Activated gamma-delta T cell treated with Interleukin-2 at 50 U/mL for 16 hours (primary cell): ENCODE results near the gene PSAP.

Experiments
- DNase-seq: peaks from one replicate; pipeline ENCODE4 v3.0.0-alpha.2; 2020

Gene PSAP

DNA sequence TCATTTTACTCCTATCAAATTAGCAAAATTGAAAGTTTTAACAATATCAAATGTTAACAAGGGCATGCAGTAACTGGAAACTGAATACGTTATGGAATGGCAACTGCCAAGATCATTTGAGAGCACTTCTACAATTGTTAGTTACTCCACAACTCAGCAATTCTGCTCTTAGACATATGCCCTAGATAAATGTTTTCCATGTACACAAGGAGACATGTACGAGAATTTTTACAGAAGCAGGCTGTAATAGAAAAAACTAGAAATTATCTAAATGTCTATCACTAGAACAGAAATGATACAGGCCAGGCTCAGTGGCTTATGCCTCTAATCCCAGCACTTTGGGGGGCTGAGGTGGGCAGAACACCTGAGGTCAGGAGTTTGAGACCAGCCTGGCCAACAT is 7.0 kb downstream of the PSAP start:
- DNase-seq: no peak

DNA sequence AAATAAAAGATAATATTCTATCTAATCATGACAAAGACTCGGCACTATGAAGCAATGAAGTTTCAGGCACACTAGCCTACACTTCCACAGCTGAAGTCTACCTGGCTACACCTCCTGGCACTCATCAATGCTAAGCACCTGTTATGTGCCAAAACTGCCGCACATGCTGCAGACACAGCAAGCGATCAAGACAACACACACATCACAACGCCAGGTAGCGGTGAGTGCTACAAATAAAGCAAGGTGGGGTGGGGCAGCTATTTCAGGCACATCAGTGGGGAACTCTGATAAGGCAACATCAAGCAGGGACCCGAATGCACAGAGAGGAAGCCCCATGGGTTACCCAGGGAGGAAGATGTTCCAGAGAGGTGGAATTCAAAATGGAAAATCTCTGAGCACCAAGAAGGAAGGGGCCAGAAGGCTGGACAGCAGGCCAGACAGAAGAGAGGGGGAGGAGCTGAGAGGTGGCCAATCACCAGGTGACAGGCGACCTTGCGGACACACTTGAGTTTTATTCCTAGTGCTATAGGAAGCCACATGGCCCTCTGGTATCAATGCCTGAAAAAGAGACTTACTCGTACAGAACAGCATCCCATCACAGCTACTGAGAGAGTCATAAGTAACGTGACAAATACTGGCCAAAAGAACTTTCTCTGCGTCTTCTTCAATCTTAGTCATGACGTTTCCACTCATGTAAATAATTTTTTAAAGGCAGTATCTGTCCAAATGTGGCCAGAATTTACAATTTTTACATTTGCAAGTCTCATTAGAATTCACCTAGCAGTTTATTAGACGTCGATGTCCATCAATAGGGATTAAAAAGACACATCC is 8.0 kb downstream of the PSAP start:
- DNase-seq: no peak

DNA sequence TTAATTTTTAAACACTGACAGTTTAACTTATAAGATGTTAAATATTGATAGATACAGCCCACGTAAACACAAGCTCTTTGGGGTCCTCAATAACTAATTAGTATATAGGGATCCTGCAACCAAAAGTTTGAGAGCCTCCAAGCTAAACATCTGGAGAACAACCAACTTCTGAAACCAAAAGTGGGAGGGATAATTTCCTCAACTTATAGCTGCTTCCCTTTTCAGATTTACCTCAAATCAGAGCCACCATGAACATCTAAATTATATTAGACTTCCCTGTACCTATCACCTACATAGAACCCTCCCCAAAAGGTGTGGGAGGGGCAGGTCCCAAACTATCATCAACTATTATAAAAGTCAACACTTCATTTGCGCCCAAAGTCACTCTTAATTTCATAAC is 8.6 kb downstream of the PSAP start:
- DNase-seq: no peak

DNA sequence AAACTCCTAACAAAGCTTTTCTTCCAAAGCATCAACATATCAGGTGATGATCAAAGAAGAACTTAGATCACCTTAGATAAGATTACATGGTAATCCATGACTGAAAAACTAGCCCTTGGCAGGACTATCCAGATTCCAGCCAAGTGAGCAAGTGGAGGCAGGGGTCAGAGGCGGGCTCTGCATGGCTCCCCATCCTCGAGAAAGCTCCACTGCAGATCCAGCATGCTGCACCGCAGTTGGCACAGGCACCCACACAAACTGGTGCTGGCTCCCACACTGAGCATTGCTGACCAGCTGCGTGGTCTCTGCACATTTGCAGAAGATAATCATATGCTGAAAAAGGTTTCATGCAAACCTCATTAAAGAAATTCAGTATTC is 10.1 kb downstream of the PSAP start:
- no peak for DNase-seq

DNA sequence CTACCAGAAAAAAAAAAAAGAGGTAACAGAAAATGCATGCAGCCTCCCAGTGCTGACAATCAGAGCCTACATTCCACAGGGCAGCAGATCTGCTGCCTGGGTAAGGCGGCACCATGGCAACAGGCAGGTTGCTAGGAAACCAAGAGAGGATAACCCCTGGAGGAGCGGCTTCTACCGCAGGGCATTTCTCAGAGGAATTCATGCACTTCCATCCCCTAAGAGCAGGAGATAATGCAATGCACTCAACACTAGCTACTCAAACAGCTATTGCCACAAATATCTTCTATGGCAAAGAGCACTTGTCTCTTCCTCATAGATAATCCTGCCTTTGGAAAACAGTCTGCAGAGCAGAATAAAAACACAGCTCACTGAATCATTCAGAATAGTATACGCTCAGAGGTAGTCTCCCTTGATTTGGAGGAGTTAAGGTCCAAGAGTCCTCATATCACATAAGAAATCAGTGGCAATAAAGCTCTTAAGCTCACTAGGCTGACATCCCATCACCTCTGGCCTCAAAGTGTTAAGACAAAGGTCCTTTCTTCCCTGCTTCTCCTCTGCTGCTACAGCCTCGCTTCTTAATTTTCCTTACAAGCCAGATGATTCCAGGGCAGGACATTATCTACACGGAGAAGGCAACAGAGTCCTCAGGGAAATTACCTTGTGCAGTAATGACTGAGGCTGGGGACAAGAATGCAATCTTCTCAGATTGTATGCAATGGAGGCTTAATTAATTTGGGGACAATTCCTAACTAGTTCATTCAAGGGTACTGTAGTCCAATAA is 10.7 kb downstream of the PSAP start:
- DNase-seq: no peak

DNA sequence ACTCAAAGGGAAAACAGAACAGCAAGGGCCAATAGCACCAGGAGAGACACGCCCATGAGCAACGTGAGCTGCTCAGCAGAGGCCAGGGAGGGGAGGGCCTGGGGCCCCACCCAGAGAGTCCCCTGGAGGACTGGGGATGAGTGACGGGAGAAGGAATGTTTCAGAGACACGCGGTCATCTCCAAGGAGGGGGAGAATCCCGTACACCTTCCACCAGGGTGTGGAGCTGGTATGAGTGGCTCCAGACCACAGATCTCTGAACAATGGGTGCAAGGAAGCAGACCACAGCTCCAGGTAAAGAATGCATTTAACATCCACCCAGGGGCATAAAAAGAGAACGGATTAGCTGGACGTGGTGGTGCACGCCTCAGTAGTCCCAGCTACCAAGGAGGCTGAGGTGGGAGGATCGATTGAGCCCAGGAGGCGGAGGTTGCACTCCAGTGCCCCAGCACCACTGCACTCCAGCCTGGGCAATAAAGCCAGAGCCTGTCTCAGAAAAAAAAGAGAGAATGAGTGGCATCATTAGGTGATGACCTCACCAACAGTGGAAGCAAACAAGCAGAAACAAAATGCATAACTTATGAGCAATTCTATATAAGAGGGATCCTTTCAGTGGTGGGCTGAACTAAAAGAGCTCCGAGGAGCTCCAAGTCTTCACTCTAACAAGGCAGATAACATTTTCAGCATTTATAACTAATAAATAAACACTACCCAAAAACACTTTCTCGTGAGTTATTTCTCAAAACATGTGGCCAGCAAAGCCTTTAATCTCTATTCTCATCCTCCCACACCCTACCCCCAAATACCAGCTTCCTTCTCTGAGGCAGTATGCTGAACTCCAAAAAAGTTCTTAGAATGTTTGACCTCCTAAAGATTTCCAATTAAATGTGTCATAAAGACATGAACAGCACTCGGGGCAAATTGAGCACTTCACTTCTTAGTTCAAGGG is 12.5 kb downstream of the PSAP start:
- no peak for DNase-seq

DNA sequence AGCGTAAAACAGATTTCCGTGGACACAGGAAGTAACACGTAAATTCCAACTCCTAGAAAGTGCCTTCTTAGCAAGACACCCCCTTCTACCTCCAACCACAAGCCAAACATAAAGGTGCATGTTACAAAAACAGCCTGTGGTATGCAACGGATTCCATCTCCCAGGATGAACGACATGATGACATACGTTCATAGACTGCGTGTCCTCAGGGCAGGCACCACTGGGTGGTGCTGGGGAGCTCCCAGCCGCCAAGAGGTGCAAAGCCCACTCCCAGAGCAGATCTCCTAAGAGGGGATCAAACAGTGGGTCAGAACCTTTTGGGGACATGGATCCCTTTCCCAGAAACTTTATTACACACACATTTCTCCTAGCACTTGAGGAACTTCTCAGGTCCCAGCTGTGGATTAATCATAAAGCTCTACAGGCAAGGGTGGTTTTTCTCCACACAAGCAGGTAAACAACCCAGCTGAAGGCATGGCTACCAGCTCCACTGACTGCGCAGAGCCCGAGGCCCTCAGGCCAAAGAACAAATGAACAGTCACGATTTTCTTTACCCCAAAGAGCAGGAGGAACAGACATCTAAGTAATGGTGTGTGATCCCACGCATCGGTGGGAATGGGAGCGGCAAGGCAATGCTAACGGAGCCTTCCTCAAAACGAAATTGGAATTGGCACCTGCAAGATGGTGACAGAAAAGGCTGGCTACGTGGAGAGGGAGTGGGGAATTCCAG is 13.8 kb downstream of the PSAP start:
- DNase-seq: no peak

DNA sequence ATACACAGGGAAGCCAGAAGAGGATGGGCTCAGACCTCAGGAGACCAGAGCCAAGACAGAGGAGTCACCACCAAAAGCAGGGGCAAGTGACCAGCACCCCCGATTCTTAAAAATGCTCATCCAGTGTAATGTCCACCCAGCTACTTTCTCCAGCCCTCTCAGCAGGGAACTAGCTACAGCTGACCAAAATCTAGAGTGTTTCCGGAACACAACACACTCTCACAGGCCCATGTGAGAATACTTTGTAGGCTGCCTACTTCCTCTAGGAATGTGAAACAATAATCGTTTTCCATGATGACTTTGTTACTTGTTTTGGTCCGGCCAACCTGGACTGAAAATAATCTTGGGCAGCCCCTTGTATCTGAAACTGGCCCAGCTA is 14.5 kb downstream of the PSAP start:
- DNase-seq: no peak

DNA sequence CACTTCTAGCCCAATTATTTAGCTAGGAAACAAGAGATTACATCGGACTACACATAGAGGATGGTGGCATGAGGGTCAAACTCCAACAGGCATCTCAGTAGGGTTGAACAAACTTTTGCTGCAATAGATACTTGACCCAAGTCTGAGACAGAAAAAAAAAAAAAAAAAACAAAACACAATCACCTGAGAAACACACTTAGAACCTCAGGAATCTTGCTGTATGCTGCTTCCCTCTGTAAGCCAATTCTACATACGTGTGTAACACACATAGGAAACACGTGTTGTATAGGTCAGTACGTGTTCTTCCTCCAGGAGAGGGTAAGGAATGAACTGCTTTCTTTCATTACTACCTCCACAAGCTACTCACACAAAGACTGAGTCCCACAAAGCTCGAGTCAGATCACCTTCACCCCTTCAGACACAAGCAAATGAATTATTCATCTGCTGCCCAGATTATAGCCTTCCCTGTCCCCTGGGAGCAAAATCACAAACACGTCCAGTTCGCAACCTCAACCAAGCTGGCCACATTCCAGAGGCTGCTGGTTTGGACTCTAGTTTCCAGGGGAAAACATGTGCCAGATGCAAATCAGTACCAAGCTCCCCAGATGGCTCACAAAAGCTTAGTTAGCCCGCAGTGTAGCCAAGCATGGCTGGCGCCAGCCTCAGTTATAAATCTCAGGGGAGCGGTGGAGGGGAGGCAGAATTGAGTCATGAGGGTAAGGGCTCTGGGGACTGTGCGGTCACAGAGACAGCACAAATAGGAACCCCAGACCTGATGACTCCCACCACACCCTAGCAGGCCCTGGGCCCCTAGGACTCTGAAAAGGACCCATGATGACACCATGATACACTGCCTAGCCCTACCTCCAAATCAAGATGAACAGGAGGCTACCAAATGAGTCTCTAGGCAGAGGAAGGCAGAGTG is 15.1 kb downstream of the PSAP start:
- DNase-seq: no peak

DNA sequence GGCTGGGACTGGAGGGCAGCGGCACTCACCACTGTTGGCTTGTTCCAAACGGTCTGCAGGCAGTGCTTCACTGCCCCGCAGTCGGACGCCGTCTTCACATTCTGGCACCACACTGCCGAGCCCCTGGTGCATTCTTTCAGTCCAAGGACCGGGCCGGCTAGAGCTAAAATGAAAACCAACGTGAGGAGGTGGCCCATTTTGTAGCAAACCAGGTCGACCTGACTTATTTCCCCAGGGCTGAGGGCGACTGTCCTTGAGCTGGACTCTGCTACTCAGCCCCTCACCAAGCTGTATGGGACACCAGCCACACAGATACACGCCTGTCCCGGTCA is 16.7 kb downstream of the PSAP start:
- no peak for DNase-seq

DNA sequence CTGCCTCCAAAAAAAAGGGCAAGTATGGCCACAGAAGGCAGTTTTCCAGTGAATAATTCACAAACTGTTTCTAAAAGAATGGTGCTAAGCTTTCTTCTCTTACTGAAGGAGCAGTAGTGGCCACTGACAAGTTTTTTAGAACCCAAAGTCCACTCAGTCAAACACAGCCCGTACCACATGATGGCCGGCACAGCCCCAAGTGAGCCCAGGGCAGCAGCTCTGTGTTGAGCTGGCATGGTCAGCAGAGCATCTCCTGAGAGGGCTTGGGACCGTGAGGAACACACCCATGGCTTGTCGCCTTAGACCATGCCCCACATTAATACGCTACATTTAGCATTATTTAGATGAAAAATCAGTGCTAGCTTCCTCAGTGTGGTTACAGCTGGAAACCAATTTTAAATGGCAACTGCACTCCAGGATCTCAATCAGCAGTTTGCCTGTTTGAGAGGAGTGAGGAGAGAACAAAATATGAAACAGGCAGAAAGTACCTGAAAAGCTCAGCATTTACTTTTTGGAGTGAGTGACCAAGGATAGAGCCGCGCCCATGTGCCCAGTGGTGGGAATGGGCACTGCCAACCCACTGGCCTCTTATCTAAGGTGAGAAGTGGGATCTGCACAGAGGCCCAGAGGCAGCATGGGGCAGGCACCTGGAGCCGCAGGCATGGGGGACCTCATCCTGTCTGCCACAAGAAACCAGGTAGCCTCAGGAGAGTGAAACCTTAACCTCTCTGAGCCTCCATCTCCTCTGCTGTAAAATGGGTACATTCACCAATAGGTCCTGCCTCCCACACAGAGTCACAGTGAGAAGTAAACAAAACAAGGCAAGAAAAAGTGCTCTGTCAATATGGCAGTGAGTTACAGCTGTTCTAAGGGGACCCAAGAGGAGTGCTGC is 17.4 kb downstream of the PSAP start:
- no peak for DNase-seq

DNA sequence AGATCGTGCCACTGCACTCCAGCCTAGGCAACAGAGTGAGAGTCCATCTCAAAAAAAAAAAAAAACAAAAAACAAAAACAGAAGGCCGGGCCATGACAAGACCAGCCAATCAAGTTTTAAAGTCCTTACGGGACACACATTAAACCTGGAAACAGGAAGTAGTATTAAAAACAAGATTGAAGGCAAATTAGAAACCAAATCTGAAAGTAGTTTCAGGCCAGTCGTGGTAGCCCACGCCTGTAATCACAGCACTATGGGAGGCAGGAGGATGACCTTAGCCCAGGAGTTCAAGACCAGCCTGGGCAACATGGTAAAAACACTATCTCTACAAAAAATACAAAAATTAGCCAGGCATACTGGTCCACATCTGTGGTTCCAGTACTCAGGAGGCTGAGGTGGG is 18.1 kb downstream of the PSAP start:
- no peak for DNase-seq

DNA sequence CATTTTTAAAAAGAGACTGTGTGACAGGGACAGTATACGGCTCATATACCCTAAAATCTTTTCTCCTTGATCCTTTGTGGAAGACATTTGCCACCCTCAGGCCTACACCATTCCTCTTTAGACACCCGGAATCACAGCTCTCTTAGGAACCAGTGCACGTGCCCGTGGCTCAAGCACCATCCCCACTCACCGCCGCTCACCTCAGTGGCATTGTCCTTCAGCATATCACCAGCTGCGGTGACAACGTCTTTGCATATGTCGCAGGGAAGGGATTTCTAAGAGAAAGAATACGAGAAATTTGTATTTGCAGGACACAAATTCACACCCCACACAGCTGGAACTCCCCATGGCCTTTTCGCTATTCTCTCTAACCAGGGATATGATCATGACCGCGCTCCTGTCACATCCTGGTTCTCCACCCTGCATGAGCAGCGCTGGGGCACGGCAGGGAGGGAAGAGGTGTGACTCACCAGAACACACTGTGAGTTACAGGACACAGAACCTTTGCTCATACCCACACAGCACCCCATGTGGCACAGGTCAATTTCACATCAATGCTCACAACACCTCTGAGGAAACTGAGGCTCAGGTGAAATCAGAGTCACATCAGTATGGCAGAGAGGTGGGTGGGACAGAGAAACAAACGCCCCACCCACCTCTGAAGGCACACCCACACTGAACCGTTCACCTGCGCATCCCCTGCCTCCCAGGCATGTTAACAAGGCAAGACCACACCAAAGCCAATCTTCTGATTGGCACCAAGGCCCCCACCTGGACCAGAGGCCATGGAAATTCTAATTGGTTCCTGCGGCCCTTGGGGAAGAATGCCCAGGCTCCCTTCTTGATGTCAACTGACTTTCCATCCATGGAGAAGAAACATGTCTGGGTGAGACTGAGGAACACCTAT is 19.2 kb downstream of the PSAP start:
- no peak for DNase-seq

DNA sequence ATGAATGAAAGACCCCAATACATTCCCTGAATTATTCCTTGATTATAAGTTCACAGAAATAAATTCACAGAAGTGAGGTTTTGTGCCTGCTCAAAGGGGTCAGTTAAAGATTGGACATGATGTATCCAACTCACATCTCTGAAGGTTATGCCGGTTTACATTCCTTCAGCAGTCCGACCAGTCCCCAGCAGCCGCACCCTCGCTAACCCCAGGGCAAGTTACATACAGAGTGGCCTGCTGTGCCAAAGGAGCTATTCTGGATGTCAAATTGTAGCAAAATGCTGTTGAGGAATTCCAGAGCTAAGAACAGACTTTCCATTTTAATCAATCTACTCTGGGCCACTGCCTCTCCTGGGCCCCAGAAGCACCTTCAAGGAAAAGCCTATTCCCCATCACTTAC is 20.3 kb downstream of the PSAP start:
- no peak for DNase-seq

DNA sequence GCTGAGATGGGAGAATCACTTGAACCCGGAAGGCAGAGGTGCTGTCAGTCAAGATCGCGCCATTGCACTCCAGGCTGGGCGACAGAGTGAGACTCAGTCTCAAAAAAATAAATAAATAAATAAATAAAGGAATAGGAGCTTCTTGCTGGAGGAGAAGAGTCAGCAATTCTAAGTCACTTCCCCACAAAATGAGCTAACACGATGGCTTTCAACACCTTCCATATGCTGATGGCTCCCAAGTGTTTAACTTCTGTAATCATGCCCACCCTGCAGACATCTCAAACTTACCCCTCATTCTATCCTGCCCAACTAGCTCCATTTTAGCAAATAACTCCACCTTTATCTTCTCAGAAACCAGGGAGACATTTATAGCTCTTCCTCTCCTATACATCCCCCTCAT is 21.2 kb downstream of the PSAP start:
- no peak for DNase-seq

DNA sequence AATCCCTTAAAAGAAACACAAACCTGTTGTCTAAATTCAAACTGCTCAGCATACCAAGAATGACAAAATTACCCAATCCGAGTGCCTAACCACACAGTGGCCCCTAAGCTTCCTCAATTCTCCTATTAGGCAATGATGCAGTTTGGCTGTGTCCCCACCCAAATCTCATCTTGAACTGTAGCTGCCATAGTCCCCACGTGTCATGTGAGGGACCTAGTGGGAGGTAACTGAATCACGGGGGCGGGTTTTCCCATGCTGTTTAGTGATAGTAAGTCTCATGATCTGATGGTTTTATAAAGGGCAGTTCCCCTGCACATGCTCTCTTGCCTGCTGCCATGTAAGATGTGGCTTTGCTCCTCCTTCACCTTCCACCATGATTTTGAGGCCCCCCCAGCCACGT is 21.9 kb downstream of the PSAP start:
- DNase-seq: no peak

DNA sequence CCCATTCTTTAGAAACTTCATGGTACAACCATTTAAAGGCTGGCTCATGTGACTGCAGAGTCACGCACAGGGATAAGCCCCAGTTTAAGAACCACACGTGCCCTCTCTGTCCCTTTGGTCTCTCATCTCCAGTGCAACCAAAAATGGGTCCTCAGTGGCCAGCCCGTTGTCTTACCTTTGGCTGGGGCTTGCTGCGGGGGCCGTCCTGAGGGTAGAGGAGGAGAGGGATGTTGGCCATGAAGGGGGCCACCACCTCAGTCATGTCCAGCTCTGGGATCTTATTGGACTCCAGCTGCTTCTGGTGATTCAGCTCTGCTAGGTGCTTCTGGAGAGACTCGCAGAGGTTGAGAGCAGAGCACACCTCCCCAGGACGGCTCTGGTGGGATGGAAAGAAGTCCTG is 22.3 kb downstream of the PSAP start:
- DNase-seq: no peak

DNA sequence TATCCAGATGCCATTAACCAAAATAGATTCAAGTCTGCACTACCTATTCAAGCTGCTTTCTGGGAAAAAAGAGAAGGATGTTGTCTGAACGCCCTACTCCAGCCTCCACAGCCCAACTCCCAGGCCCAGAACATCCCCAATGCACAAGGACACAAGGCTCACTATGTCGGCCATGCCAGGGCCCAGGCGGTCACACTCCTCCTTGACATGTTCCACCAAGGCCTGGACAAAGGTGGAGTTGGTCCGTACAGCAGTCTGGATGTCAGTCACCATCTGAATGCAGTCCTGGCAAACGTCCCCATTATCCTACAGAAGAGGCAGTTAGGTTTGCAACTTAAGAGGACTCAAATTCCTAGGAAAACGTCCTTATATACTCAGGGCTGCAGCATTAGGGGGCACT is 23.2 kb downstream of the PSAP start:
- no peak for DNase-seq

DNA sequence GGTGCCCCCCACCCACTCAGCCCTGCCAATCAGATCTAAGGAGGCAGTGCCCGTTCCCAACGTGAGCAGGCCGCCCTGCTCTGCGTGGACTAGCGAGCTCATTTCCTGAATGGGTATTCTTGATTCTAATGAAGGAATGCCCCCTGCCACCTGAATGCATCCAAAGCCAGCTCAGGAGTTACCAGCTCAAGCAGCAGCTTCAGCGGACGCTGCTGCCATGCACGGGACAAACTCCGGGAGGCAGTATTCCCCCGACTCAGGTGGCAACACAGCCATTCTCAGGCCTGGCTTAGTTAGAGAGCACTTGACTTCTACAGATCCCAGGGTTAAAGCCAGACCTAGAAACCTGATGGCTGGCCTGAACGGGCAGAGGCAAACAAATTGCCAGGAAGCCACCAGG is 25.8 kb downstream of the PSAP start:
- no peak for DNase-seq

DNA sequence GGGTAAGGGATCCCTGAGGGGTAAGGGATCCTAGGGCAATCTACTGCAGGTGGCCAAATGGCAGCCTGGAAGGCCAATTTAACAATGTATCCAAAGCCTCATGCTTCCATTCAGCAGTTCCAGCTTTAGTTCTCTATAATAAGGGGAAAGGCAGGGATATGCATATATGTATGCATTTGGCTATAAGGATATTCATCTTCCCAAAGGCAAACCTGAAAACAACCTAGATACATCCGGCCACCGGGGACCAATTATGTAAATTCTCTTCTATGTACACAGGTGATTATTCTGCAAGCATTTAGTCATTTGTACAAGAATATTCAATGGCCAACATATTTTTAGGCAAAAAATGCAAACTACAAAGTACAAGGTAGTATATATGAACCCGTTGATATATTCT is 26.7 kb downstream of the PSAP start:
- DNase-seq: no peak
